Right lobe of liver (tissue), 4 donors: Measurements from ENCODE around the gene ZNF408.

ENCODE experiments used
- CTCF ChIP-seq, 4 donors: fragments of 200-600 bp in 3 of 4; fragments of 450-650 bp in 1 of 4; IDR thresholded peaks; one replicate each; pipeline versions ENCODE4 v1.5.1 to v1.8.0; 2016 to 2022; ENCODE audit warnings: antibody characterized with exemption in 4 of 4, mild to moderate bottlenecking in 2 of 4
- POLR2A ChIP-seq: fragments of 450-650 bp; IDR thresholded peaks from one replicate; pipeline ENCODE4 v1.6.1; 2017; ENCODE audit warnings: antibody characterized with exemption, mild to moderate bottlenecking
- donor health status: DM: no; HTN: no; CAD: no.
- donor health status: DM: no; HTN: no; CAD: no.
- donor health status: DM: no; HTN: yes; CAD: no.

- no peak for TF ChIP-seq CTCF (IDR thresholded peaks at IDR 0.05)
- TF ChIP-seq POLR2A = no peak
Measured at GRCh38 chr11:46671958-46672315, 28.9 kb upstream of the ZNF408 start.
